Progenitor cell of endocrine pancreas (in vitro differentiated cells): Measurements from ENCODE around the gene HSPA6. TPM values are rescaled to one million over a fixed set of nuclear protein-coding genes. Genes with fewer than 3 reads are reported as not detected.
"Not testable (repeated sequence)": the region's sequence is repeated elsewhere in the genome, so short reads cannot be mapped to it uniquely, and the experiment has no call there.

Source experiments
- DNase-seq: peaks from one replicate; pipeline ENCODE4 v3.0.0; 2021; ENCODE audit warnings: low spot score; ENCODE audit not compliant: unreplicated experiment
- H3K27ac Mint-ChIP-seq: 2 replicates; pipeline ENCODE4 v1.8.0; 2021; ENCODE audit warnings: mild to moderate bottlenecking, moderate library complexity, mixed read lengths
- H3K27me3 Mint-ChIP-seq: 2 replicates; pipeline ENCODE4 v1.8.0; 2021; ENCODE audit warnings: mixed read lengths
- H3K36me3 Mint-ChIP-seq: 2 replicates; pipeline ENCODE4 v1.8.0; 2022; ENCODE audit warnings: mixed read lengths; ENCODE audit not compliant: insufficient read depth
- H3K4me1 Mint-ChIP-seq: 2 replicates; pipeline ENCODE4 v1.8.0; 2021; ENCODE audit warnings: low read depth, mixed read lengths
- H3K4me3 Mint-ChIP-seq: 2 replicates; pipeline ENCODE4 v1.8.0; 2021; ENCODE audit warnings: low read depth, mild to moderate bottlenecking, moderate library complexity, mixed read lengths
- H3K9me3 Mint-ChIP-seq: 2 replicates; pipeline ENCODE4 v1.8.0; 2021; ENCODE audit warnings: low read depth, mixed read lengths
- CTCF ChIP-seq: fragments of 200-600 bp; sonication (generic); IDR thresholded peaks from one replicate; pipeline ENCODE4 v1.5.0; 2021; ENCODE audit warnings: antibody characterized with exemption, mild to moderate bottlenecking; ENCODE audit not compliant: unreplicated experiment
- long read RNA-seq: library from polyadenylated mRNA; unstranded; transcript quantifications from one replicate; pipeline ENCODE4 v2.0.0, GENCODE V29; 2020
- total RNA-seq: library from RNA; stranded (reverse); gene quantifications from 2 replicates; pipeline ENCODE4 v1.2.1, GENCODE V29; 2021

HSPA6 gene
- 0.16 TPM in 1 of 2 replicates, not detected in the other for total RNA-seq
- long read RNA-seq, result 0 reads

GRCh38 chr1:161523817-161524741 is at the start of gene HSPA6:
TSS of gene HSPA6 (plus strand) at chr1:161524540. CDS start at chr1:161524659, 119 bp downstream.
- not testable (repeated sequence) for H3K36me3 Mint-ChIP-seq, H3K9me3 Mint-ChIP-seq, H3K4me1 Mint-ChIP-seq
- peak; percentile 67 for DNase-seq
- Mint-ChIP-seq H3K27me3 (peaks cover 57% of the 10 kb centered on the region), H3K27ac (peak within 1 kb of the TSS; percentile 99), H3K4me3 (peak within 1 kb of the TSS; percentile 85)

DNA sequence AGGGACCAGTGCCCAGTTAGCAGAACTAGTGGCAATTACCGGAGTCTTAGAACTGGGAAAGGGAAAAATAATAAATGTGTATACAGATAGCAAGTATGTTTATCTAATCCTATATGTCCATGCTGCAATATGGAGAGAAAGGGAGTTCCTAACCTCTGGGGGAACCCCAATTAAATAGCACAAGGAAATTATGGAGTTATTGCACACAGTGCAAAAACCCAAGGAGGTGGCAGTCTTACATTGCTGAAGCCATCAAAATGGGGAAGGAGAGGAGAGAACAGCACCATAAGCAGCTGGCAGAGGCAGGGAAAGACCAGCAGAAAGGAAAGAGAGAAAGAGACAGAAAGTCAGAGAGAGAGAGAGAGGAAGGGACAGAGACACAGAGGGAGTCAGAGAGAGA is 46.6 kb upstream of the HSPA6 start:
- peaks cover 59% of the 10 kb centered on the region for H3K27me3 Mint-ChIP-seq
- not testable (repeated sequence) for H3K9me3 Mint-ChIP-seq, DNase-seq, H3K36me3 Mint-ChIP-seq, H3K27ac Mint-ChIP-seq, H3K4me3 Mint-ChIP-seq, H3K4me1 Mint-ChIP-seq

GRCh38 chr1:161478985-161479384 is 45.4 kb upstream of the HSPA6 start:
- no peaks in the 10 kb centered on the region for H3K36me3 Mint-ChIP-seq
- peaks cover 46% of the 10 kb centered on the region for H3K27me3 Mint-ChIP-seq
- H3K27ac Mint-ChIP-seq, result no peak overlapping the region
- H3K4me3 Mint-ChIP-seq, result no peak overlapping the region
- DNase-seq, result no peak
- TF ChIP-seq CTCF, result no peak
- H3K9me3 Mint-ChIP-seq, result no peaks in the 10 kb centered on the region
- no peaks in the 10 kb centered on the region for H3K4me1 Mint-ChIP-seq

- Mint-ChIP-seq H3K9me3 (no peaks in the 10 kb centered on the region), H3K4me1 (no peaks in the 10 kb centered on the region), H3K27ac (no peak overlapping the region), H3K4me3 (no peak overlapping the region), H3K36me3 (no peaks in the 10 kb centered on the region), H3K27me3 (peaks cover 38% of the 10 kb centered on the region)
- TF ChIP-seq CTCF, result no peak
- no peak for DNase-seq
Measured at GRCh38 chr1:161480381-161481035, 43.8 kb upstream of the HSPA6 start.

DNA sequence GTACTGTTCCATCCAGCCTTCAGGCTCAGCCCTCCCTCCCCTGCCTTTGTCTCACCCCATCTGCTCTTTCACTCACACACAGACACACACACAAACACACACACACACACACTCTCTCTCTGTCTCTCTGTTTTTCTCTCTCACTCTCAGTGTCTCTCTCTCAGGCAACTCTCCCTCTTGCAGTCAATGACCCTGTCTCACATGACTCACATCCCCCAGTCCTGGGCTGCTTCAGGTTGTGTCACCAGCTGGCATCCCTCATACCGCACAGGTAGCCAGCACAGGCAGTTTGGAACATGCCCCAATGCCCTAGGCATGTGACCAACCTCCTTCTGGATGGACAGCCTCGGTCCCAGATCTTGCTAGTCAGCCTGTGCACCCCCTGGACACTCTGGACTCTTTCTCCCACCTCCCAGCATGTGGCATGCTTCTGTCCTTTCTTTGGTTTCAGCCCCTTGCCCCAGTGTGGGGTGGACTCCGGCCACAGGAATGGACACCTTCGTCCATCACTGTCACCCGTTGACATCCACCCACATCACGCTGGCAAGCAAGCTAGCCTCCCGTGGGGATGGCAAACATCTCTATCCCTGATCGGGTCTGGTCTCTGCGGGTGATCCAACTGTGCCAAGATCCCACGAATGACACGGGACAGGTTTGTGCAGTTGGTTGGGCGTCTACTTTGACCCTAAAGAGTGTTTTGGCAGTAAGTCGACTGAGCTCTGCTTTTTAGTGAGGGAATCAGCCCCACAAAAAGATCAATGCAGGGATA is 42.5 kb upstream of the HSPA6 start:
- Mint-ChIP-seq H3K27me3 (peaks cover 32% of the 10 kb centered on the region), H3K36me3 (no peaks in the 10 kb centered on the region), H3K4me3 (no peak overlapping the region), H3K4me1 (no peaks in the 10 kb centered on the region), H3K9me3 (no peaks in the 10 kb centered on the region), H3K27ac (no peak overlapping the region)
- TF ChIP-seq CTCF, result no peak
- no peak for DNase-seq

DNA sequence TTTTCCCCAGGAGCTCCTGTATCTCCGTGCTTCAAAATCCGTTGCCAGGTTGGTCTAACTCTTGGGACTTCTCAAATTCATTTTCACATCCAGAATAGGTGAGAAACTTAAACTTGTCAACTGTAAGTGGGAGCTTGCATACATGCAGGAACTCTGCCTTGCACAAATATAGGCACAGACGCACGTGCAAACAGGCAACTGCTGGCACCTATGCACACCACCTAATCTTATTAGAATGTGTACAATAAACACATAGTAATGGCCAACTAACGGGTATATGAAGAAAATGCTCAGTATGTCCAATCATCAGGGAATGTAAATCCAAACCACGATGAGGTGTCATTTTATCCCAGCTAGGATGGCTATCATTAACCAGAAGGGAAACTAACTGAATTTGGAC is 41.7 kb upstream of the HSPA6 start:
- Mint-ChIP-seq H3K27ac (no peak overlapping the region), H3K4me3 (no peak overlapping the region), H3K4me1 (no peaks in the 10 kb centered on the region), H3K27me3 (peaks cover 29% of the 10 kb centered on the region), H3K36me3 (no peaks in the 10 kb centered on the region), H3K9me3 (no peaks in the 10 kb centered on the region)
- no peak for TF ChIP-seq CTCF
- no peak for DNase-seq
